Mesothelial cell of epicardium (in vitro differentiated cells): ENCODE results near the gene DRD3. TPM values are rescaled to one million over a fixed set of nuclear protein-coding genes. Genes with fewer than 3 reads are reported as not detected.

Experiments
- DNase-seq, 2 experiments: peaks; one replicate each; pipeline ENCODE4 v3.0.0; 2021; ENCODE audit warnings: low spot score in 2 of 2; ENCODE audit not compliant: unreplicated experiment in 2 of 2
- H3K27ac Mint-ChIP-seq: 2 replicates; pipeline ENCODE4 v1.8.0; 2021; ENCODE audit warnings: mixed read lengths
- H3K27me3 Mint-ChIP-seq: 2 replicates; pipeline ENCODE4 v1.8.0; 2021; ENCODE audit warnings: low read depth, mixed read lengths
- H3K36me3 Mint-ChIP-seq: 2 replicates; pipeline ENCODE4 v1.8.0; 2021; ENCODE audit warnings: mixed read lengths
- H3K4me1 Mint-ChIP-seq: 2 replicates; pipeline ENCODE4 v1.8.0; 2021; ENCODE audit warnings: mixed read lengths
- H3K4me3 Mint-ChIP-seq: 2 replicates; pipeline ENCODE4 v1.8.0; 2021; ENCODE audit warnings: mild to moderate bottlenecking, moderate library complexity, mixed read lengths
- H3K9me3 Mint-ChIP-seq: 2 replicates; pipeline ENCODE4 v1.8.0; 2021; ENCODE audit warnings: mixed read lengths
- CTCF ChIP-seq: fragments of 200-600 bp; sonication (generic); IDR thresholded peaks from one replicate; pipeline ENCODE4 v1.5.0; 2021; ENCODE audit warnings: antibody characterized with exemption; ENCODE audit not compliant: unreplicated experiment
- total RNA-seq: library from RNA; stranded (reverse); gene quantifications from 3 replicates; pipeline ENCODE4 v1.2.1, GENCODE V29; 2021

Gene DRD3
- total RNA-seq, 1 donor from 2014 or later: not detected

GRCh38 chr3:114095796-114096195 lies 83.1 kb downstream of the DRD3 start:
- Mint-ChIP-seq H3K4me3 (no peak overlapping the region), H3K36me3 (peaks cover 1% of the 10 kb centered on the region), H3K27me3 (peaks cover 2% of the 10 kb centered on the region), H3K9me3 (no peaks in the 10 kb centered on the region), H3K27ac (no peak overlapping the region), H3K4me1 (peaks cover 25% of the 10 kb centered on the region)
- DNase-seq: no peak
- no peak for TF ChIP-seq CTCF

GRCh38 chr3:114093596-114093995 lies 85.3 kb downstream of the DRD3 start:
- DNase-seq: peak in 1 of 2 experiments; percentile 49
- no peak for TF ChIP-seq CTCF
- peak overlapping the region; percentile 4 for H3K27ac Mint-ChIP-seq

GRCh38 chr3:114093016-114093380 lies 85.9 kb downstream of the DRD3 start:
- peaks cover 26% of the 10 kb centered on the region for H3K4me1 Mint-ChIP-seq
- H3K36me3 Mint-ChIP-seq: peaks cover 3% of the 10 kb centered on the region
- TF ChIP-seq CTCF: no peak
- peak overlapping the region; percentile 0 for H3K4me3 Mint-ChIP-seq
- peak overlapping the region; percentile 77 for H3K27ac Mint-ChIP-seq
- peaks cover under 1% of the 10 kb centered on the region for H3K9me3 Mint-ChIP-seq
- no peak for DNase-seq
- no peaks in the 10 kb centered on the region for H3K27me3 Mint-ChIP-seq

More at GRCh38 chr3:114093596-114093995, 85.3 kb downstream of the DRD3 start:
- Mint-ChIP-seq H3K27me3 (no peaks in the 10 kb centered on the region), H3K9me3 (no peaks in the 10 kb centered on the region), H3K4me3 (no peak overlapping the region), H3K4me1 (peaks cover 26% of the 10 kb centered on the region), H3K36me3 (peaks cover 1% of the 10 kb centered on the region)

GRCh38 chr3:114092151-114093015 lies 86.5 kb downstream of the DRD3 start:
- peaks cover 6% of the 10 kb centered on the region for H3K9me3 Mint-ChIP-seq
- peaks cover 26% of the 10 kb centered on the region for H3K4me1 Mint-ChIP-seq
- H3K27ac Mint-ChIP-seq: peak overlapping the region; percentile 81
- H3K4me3 Mint-ChIP-seq: peak overlapping the region; percentile 0
- H3K36me3 Mint-ChIP-seq: peaks cover 9% of the 10 kb centered on the region
- TF ChIP-seq CTCF: no peak
- H3K27me3 Mint-ChIP-seq: no peaks in the 10 kb centered on the region
- DNase-seq: no peak

GRCh38 chr3:114089675-114090074 lies 89.2 kb downstream of the DRD3 start:
- no peak for DNase-seq
- peaks cover 29% of the 10 kb centered on the region for H3K36me3 Mint-ChIP-seq
- no peaks in the 10 kb centered on the region for H3K27me3 Mint-ChIP-seq
- H3K27ac Mint-ChIP-seq: no peak overlapping the region
- peaks cover 26% of the 10 kb centered on the region for H3K4me1 Mint-ChIP-seq
- no peak overlapping the region for H3K4me3 Mint-ChIP-seq
- no peak for TF ChIP-seq CTCF
- peaks cover 6% of the 10 kb centered on the region for H3K9me3 Mint-ChIP-seq
